Measurements from ENCODE around the gene CCDC171.

- TF ChIP-seq, protein P1, sequence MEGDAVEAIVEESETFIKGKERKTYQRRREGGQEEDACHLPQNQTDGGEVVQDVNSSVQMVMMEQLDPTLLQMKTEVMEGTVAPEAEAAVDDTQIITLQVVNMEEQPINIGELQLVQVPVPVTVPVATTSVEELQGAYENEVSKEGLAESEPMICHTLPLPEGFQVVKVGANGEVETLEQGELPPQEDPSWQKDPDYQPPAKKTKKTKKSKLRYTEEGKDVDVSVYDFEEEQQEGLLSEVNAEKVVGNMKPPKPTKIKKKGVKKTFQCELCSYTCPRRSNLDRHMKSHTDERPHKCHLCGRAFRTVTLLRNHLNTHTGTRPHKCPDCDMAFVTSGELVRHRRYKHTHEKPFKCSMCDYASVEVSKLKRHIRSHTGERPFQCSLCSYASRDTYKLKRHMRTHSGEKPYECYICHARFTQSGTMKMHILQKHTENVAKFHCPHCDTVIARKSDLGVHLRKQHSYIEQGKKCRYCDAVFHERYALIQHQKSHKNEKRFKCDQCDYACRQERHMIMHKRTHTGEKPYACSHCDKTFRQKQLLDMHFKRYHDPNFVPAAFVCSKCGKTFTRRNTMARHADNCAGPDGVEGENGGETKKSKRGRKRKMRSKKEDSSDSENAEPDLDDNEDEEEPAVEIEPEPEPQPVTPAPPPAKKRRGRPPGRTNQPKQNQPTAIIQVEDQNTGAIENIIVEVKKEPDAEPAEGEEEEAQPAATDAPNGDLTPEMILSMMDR (conservative IDR thresholded peaks at IDR 0.05; ENCODE audit: low read length), result no peak
- no peak for TF ChIP-seq EZH2phosphoT487 (IDR thresholded peaks at IDR 0.05; ENCODE audit: borderline replicate concordance, low read depth, low read length)
These were observed 42.7 kb upstream of the CCDC171 start for GRCh38 chr9:15509931-15510788.
